OCI-LY7 (cell line): ENCODE measurements around the gene RMI2. TPM values are rescaled to one million over a fixed set of nuclear protein-coding genes. Genes with fewer than 3 reads are reported as not detected.

Experiments
- BruUV-seq: library from RNA; stranded (reverse); fragments of 400-500 nt; replicated peaks from 2 replicates; lab custom pipeline; 2021; lab: Mats Ljungman, UMichigan
- CTCF ChIA-PET: fragments of 300-600 bp; sonication (Branson Sonifier 250); formaldehyde crosslinking; loops from one replicate; lab custom pipeline; 2022; ENCODE audit warnings: antibody characterized with exemption; ENCODE audit not compliant: unreplicated experiment; lab: Charles Lee
- POLR2A ChIA-PET: fragments of 300-600 bp; sonication (Branson Sonifier 250); formaldehyde crosslinking; loops from one replicate; lab custom pipeline; 2022; ENCODE audit warnings: antibody characterized with exemption; lab: Charles Lee
- DNase-seq: peaks from one replicate; pipeline ENCODE4 v3.0.0-alpha.2; 2015; ENCODE audit warnings: low spot score
- H2AFZ ChIP-seq: fragments of 200-600 bp; sonication (generic), shearing (Covaris generic); 2 replicates; pipeline ENCODE4 v1.6.1; 2014; ENCODE audit warnings: mild to moderate bottlenecking, antibody characterized with exemption, low read length, moderate library complexity
- H3K27ac ChIP-seq: fragments of 200-600 bp; sonication (generic); 2 replicates; pipeline ENCODE4 v1.5.1; 2014; ENCODE audit warnings: mixed run types, low read depth, mild to moderate bottlenecking, moderate library complexity, low read length, inconsistent platforms; ENCODE audit not compliant: poor library complexity, severe bottlenecking
- H3K36me3 ChIP-seq: fragments of 200-600 bp; sonication (generic); 2 replicates; pipeline ENCODE4 v1.6.1; 2014; ENCODE audit warnings: mild to moderate bottlenecking, antibody characterized with exemption, low read length, moderate library complexity, mixed read lengths; ENCODE audit not compliant: insufficient read depth
- H3K4me1 ChIP-seq: fragments of 200-600 bp; sonication (generic); 2 replicates; pipeline ENCODE4 v1.5.1; 2014; ENCODE audit warnings: mild to moderate bottlenecking, low read length; ENCODE audit not compliant: insufficient read depth, poor library complexity, severe bottlenecking
- H3K4me2 ChIP-seq: fragments of 200-600 bp; sonication (generic); 2 replicates; pipeline ENCODE4 v1.6.1; 2014; ENCODE audit warnings: mild to moderate bottlenecking, low read length
- H3K4me3 ChIP-seq: fragments of 200-600 bp; sonication (generic); 2 replicates; pipeline ENCODE4 v1.5.1; 2014; ENCODE audit warnings: mild to moderate bottlenecking, low read depth, low read length; ENCODE audit not compliant: poor library complexity, severe bottlenecking
- H3K79me2 ChIP-seq: fragments of 200-600 bp; sonication (generic); 2 replicates; pipeline ENCODE4 v1.6.1; 2016; ENCODE audit warnings: low read depth, mild to moderate bottlenecking, low read length, moderate library complexity, mixed read lengths; ENCODE audit not compliant: insufficient read depth
- H3K9me2 ChIP-seq: fragments of 200-600 bp; sonication (generic); 2 replicates; pipeline ENCODE4 v1.6.1; 2016; ENCODE audit warnings: mild to moderate bottlenecking, low read length, mixed read lengths; ENCODE audit not compliant: insufficient read depth
- H3K9me3 ChIP-seq: fragments of 200-600 bp; sonication (generic); 2 replicates; pipeline ENCODE4 v1.6.1; 2014; ENCODE audit warnings: mild to moderate bottlenecking, mixed run types, low read length, mixed read lengths
- H4K20me1 ChIP-seq: fragments of 200-600 bp; sonication (generic); 2 replicates; pipeline ENCODE4 v1.6.1; 2014; ENCODE audit warnings: mild to moderate bottlenecking, antibody characterized with exemption, low read length, moderate library complexity, mixed read lengths; ENCODE audit not compliant: insufficient read depth
- EZH2phosphoT487 ChIP-seq: fragments of 200-600 bp; sonication (generic); IDR thresholded peaks from 2 replicates; pipeline ENCODE4 v1.6.1; 2018; ENCODE audit warnings: low read depth, borderline replicate concordance, mild to moderate bottlenecking, mixed run types, antibody characterized with exemption, low read length, moderate library complexity, mixed read lengths
- intact Hi-C: fragments of 100-400 bp; cut with micrococcal nuclease; formaldehyde crosslinking; loops from one replicate; pipeline ENCODE4 v1.10.0; 2022; ENCODE audit not compliant: unreplicated experiment
- total RNA-seq, 2 experiments: library from RNA; depleted of rRNA in 1 of 2; stranded (reverse); fragments of >200 nt in 1 of 2; shearing (Covaris generic) in 1 of 2; gene quantifications; 2 replicates each; pipeline ENCODE4 v1.2.3, GENCODE V29; 2014 to 2022
- TF ChIP-seq, protein P1 (sequence below): fragments of 200-600 bp; sonication (generic); conservative IDR thresholded peaks from 2 replicates; pipeline ENCODE4 v1.5.1; 2014; ENCODE audit warnings: mild to moderate bottlenecking, antibody characterized with exemption, low read length, moderate library complexity, mixed read lengths

Gene RMI2
- total RNA-seq, 2 experiments from 2014 or later = 84.5 to 126 TPM

DNA sequence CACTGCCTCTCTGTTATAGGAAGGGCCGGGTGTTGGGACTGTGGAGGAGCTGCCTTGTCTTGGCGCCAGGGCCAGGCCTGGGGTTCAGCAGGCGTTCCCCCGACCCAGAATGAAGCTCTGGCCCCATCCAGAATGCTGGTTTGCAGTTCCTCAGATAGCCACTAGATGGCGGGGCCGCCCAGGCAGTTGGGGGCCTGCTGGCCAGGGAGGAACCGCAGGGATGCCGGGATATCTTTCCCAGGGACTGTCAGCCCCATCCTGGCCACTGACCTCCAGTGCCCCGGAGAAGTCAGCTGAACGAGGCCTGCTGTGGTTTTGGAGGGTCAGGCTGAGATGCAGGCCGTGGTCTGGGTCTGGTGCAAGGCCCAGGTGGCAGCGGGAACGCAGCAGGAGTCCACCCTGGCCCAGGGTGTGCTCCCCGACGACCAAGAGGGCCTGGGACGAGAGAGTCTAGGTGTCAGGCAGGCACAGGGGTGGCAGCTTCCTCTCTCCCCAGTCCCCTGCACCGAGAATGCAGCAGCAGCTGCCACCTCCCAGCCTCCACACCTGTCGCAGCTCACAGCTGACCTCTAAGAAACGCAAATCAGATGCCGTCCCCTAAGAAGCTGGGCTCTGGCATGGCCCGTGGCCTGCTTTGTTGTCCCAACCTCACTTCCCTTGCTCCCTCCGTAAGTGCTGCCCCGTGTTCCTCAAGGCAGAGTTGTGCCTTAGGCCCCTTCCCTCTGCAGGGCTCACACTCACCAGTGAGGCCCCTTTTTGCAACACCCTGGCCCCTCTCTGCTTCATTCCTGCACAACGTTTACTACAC, 51.2 kb downstream of the RMI2 start:
- H3K9me2 ChIP-seq = no peaks in the 10 kb centered on the region
- no peak for TF ChIP-seq EZH2phosphoT487
- TF ChIP-seq, protein P1, sequence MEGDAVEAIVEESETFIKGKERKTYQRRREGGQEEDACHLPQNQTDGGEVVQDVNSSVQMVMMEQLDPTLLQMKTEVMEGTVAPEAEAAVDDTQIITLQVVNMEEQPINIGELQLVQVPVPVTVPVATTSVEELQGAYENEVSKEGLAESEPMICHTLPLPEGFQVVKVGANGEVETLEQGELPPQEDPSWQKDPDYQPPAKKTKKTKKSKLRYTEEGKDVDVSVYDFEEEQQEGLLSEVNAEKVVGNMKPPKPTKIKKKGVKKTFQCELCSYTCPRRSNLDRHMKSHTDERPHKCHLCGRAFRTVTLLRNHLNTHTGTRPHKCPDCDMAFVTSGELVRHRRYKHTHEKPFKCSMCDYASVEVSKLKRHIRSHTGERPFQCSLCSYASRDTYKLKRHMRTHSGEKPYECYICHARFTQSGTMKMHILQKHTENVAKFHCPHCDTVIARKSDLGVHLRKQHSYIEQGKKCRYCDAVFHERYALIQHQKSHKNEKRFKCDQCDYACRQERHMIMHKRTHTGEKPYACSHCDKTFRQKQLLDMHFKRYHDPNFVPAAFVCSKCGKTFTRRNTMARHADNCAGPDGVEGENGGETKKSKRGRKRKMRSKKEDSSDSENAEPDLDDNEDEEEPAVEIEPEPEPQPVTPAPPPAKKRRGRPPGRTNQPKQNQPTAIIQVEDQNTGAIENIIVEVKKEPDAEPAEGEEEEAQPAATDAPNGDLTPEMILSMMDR = peak; percentile 98
- H3K9me3 ChIP-seq = no peaks in the 10 kb centered on the region
- peak; percentile 66 for DNase-seq
- no peak overlapping the region for H3K27ac ChIP-seq
- intact Hi-C loops = loop anchor here (1.0 to 10.0 kb wide), 3 partner anchors 244 to 668 kb away; no protein-coding TSS in a partner anchor
- no peaks in the 10 kb centered on the region for H4K20me1 ChIP-seq
- H3K4me1 ChIP-seq = no peaks in the 10 kb centered on the region
- H3K36me3 ChIP-seq = no peaks in the 10 kb centered on the region
- no peak overlapping the region; the same call in 1 of the 2 replicates for H2AFZ ChIP-seq
- H3K4me3 ChIP-seq = no peak overlapping the region
- H3K4me2 ChIP-seq = no peak overlapping the region; the same call in 1 of the 2 replicates
- no peaks in the 10 kb centered on the region for H3K79me2 ChIP-seq
- BruUV-seq = no TSS peak
- ChIA-PET POLR2A (interaction anchor here (0.5 to 0.6 kb wide), 3 partner anchors 25 to 139 kb away, joined by 3 to 4 read pairs (median 4); no protein-coding TSS in a partner anchor), CTCF (interaction anchor here (0.6 to 1.7 kb wide), 4 partner anchors 10 to 530 kb away, joined by 4 to 9 read pairs (median 4); no protein-coding TSS in a partner anchor)

DNA sequence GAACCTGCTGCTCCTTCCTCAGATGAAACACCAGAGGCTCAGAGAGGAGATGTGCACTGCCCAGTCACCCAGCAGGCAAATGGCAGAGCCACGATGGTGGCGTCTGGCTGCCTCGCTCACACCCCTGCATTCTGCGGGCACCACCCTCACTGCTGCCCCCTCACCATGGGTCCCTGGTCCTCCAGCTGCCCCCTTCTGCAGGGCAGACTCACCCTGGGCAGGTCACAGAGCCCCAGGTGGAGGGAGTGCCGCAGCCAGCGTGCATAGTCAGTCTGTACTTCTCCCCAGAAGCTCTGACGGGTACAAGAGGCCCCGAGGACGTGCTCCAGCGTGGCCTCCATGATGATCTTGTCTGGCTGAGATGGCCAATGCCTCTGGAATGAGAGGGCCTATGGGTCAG, 52.9 kb downstream of the RMI2 start:
- no TSS peak for BruUV-seq

More for the DNA sequence above, 52.9 kb downstream of the RMI2 start:
- intact Hi-C loops = loop anchor here (10.0 kb wide), 1 partner anchor 667 kb away; no protein-coding TSS in a partner anchor
- Histone ChIP-seq H4K20me1 (no peaks in the 10 kb centered on the region), H3K4me2 (no peak overlapping the region), H3K4me3 (no peak overlapping the region), H3K9me3 (no peaks in the 10 kb centered on the region), H3K4me1 (no peaks in the 10 kb centered on the region), H3K79me2 (no peaks in the 10 kb centered on the region), H2AFZ (no peak overlapping the region), H3K36me3 (no peaks in the 10 kb centered on the region), H3K9me2 (no peaks in the 10 kb centered on the region), H3K27ac (no peak overlapping the region)
- TF ChIP-seq, protein P1 = no peak
- no peak for TF ChIP-seq EZH2phosphoT487
- no peak for DNase-seq
- CTCF ChIA-PET = interaction anchor here (0.6 kb wide), 1 partner anchor 290 kb away, joined by 4 read pairs; no protein-coding TSS in a partner anchor
- POLR2A ChIA-PET = interaction anchor here (0.8 kb wide), 2 partner anchors 40 to 696 kb away, joined by 3 to 6 read pairs; no protein-coding TSS in a partner anchor
